CD4-positive, alpha-beta T cell treated with Interleukin-1 beta for 1 hour (primary cell): ENCODE results near the gene PLA2R1.
A peak's percentile ranks its signal among the peaks of the same experiment; 100 is the strongest.
"Not testable (repeated sequence)": the region's sequence is repeated elsewhere in the genome, so short reads cannot be mapped to it uniquely, and the experiment has no call there.

ENCODE experiments used
- DNase-seq, 2 donors: peaks; one replicate each; pipeline ENCODE4 v3.0.0-alpha.2; 2020 to 2022

The PLA2R1 gene

GRCh38 chr2:159976527-159977160 is 85.8 kb downstream of the PLA2R1 start:
- no peak for DNase-seq

GRCh38 chr2:159973325-159973724 is 89.1 kb downstream of the PLA2R1 start:
- no peak for DNase-seq

- DNase-seq = no peak
Measured at GRCh38 chr2:159971365-159972152, 90.9 kb downstream of the PLA2R1 start.

GRCh38 chr2:159970548-159970947 is 91.9 kb downstream of the PLA2R1 start:
- DNase-seq = not testable (repeated sequence)

GRCh38 chr2:159968279-159968900 is 94.0 kb downstream of the PLA2R1 start:
- peak in 1 of 2 donors; percentile 16 for DNase-seq

GRCh38 chr2:159963700-159964099 is 98.7 kb downstream of the PLA2R1 start:
- DNase-seq = no peak

- DNase-seq = not testable (repeated sequence)
Measured at GRCh38 chr2:159962513-159962912, 99.9 kb downstream of the PLA2R1 start.

GRCh38 chr2:159961451-159961850 is 101.0 kb downstream of the PLA2R1 start:
- DNase-seq = no peak

- DNase-seq = no peak
Measured at GRCh38 chr2:159961037-159961436, 101.4 kb downstream of the PLA2R1 start.

GRCh38 chr2:159960414-159960813 is 102.0 kb downstream of the PLA2R1 start:
- DNase-seq = no peak

- no peak for DNase-seq
Measured at GRCh38 chr2:159959136-159959535, 103.3 kb downstream of the PLA2R1 start.

- no peak for DNase-seq
Measured at GRCh38 chr2:159953136-159953823, 109.1 kb downstream of the PLA2R1 start.

GRCh38 chr2:159946326-159946999 is 116.0 kb downstream of the PLA2R1 start:
- no peak for DNase-seq

GRCh38 chr2:159944874-159945273 is 117.5 kb downstream of the PLA2R1 start:
- no peak for DNase-seq

- DNase-seq = no peak
Measured at GRCh38 chr2:159942146-159942545, 120.3 kb downstream of the PLA2R1 start.

GRCh38 chr2:159941729-159942128 is 120.7 kb downstream of the PLA2R1 start:
- no peak for DNase-seq

- no peak for DNase-seq
Measured at GRCh38 chr2:159939946-159940345, 122.5 kb downstream of the PLA2R1 start.

- no peak for DNase-seq
Measured at GRCh38 chr2:159938395-159938794, 124.0 kb downstream of the PLA2R1 start.

- DNase-seq = no peak
Measured at GRCh38 chr2:159936471-159936870, 125.9 kb downstream of the PLA2R1 start.

- DNase-seq = peak in 1 of 2 donors; percentile 4
Measured at GRCh38 chr2:159933727-159934049, 128.7 kb downstream of the PLA2R1 start.

- no peak for DNase-seq
Measured at GRCh38 chr2:159933040-159933726, 129.2 kb downstream of the PLA2R1 start.

- no peak for DNase-seq
Measured at GRCh38 chr2:159926695-159927094, 135.7 kb downstream of the PLA2R1 start.
